OCI-LY1 (cell line): Measurements from ENCODE around the gene CPA5.

Experiments used
- EZH2 ChIP-seq: fragments of 200-600 bp; sonication (generic), shearing (Covaris generic); IDR thresholded peaks from 2 replicates; pipeline ENCODE4 v1.8.0; 2017; ENCODE audit warnings: borderline replicate concordance, mixed run types, mild to moderate bottlenecking, antibody characterized with exemption, low read length, moderate library complexity, mixed read lengths
- TF ChIP-seq, protein P1 (sequence below): fragments of 200-600 bp; sonication (generic), shearing (Covaris generic); IDR thresholded peaks from 2 replicates; pipeline ENCODE4 v1.5.1; 2017; ENCODE audit warnings: mild to moderate bottlenecking, antibody characterized with exemption, low read length, moderate library complexity, mixed read lengths

GRCh38 chr7:130303982-130304381 lies 40.6 kb upstream of the CPA5 start:
- TF ChIP-seq, protein P1, sequence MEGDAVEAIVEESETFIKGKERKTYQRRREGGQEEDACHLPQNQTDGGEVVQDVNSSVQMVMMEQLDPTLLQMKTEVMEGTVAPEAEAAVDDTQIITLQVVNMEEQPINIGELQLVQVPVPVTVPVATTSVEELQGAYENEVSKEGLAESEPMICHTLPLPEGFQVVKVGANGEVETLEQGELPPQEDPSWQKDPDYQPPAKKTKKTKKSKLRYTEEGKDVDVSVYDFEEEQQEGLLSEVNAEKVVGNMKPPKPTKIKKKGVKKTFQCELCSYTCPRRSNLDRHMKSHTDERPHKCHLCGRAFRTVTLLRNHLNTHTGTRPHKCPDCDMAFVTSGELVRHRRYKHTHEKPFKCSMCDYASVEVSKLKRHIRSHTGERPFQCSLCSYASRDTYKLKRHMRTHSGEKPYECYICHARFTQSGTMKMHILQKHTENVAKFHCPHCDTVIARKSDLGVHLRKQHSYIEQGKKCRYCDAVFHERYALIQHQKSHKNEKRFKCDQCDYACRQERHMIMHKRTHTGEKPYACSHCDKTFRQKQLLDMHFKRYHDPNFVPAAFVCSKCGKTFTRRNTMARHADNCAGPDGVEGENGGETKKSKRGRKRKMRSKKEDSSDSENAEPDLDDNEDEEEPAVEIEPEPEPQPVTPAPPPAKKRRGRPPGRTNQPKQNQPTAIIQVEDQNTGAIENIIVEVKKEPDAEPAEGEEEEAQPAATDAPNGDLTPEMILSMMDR = no peak
- no peak for TF ChIP-seq EZH2
